Measurements from ENCODE around the gene FAM47C.
"Not testable (repeated sequence)": the region's sequence is repeated elsewhere in the genome, so short reads cannot be mapped to it uniquely, and the experiment has no call there.

FAM47C gene

DNA sequence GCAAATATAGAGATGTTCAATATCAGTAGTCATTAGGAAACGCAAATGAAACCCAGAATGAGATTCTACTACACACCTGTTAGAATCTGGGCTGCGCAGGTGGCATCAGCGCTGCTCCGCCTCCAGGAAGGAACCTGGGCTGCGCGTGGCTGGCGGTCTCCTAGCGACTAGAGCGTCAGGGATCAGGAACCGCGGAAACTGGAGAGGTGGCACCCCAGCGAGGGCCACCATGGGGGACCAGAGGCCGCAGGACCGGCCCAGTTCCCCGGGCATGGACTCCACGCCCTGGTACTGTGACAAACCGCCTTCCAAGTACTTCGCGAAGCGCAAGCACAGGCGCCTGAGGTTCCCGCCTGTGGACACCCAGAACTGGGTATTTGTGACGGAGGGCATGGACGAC lies at the start of gene FAM47C:
TSS of gene FAM47C (plus strand) at position 185 of the 400 bp plus-strand sequence. CDS start at position 230, 45 bp downstream.
- not testable (repeated sequence) for DNase-seq (ENCODE audit: low read depth in 2 of 2)

DNA sequence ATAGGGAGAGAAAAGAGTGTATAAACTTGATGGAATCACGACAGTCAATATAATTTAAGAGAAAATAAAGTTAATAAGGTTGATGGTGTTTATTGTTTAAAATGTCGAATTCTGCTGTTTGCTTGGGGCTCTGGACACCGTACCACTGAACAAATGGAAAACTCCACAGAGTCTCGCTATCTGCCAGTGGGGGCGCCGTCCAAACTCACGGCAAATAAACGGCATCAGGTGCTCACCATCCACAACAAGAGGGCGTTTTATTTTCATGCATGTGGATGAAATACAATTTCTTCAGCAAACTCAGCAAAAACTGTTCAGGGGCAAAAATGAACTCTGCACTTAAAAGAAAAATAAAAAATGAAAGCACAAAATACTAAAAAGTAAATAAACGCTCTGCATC lies 46.6 kb upstream of the FAM47C start:
- DNase-seq (ENCODE audit: low read depth in 2 of 2): no peak

DNA sequence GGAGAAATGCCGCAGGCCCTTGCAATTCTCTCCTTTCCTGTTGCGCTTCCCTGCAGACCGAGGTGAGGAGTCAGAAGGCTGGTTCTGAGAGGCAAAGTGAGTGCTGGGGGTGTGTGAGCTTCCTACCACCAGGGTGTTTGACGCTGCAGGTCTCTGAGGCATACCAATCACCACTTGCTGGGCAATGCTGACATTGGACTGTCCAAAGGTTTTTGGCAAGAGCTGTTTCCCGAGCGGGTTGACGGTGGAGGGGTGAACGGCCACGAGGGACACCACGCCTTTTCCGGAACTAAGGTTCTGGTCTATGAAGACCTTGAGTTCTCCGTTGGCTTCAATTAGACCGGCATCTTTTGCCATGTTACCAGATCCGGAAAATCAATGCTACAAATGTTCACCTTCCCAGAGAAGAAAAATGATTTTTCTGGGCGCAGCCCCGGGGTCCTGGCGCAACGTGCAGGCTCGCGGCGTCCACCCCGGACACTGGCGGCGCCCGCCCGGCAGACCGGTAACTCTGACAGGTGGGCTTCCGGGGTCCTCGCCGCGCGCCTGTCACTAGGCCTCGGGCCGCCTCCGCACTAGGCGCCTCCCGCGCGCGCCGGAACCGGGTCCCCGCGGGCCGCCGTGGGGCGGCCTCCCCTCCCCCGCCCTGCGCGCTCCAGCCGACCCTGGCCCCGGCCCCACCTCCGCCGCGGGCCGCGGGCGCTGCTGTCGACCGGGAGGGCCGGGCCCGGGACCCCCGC lies 44.9 kb upstream of the FAM47C start:
- DNase-seq (ENCODE audit: low read depth in 2 of 2): no peak

DNA sequence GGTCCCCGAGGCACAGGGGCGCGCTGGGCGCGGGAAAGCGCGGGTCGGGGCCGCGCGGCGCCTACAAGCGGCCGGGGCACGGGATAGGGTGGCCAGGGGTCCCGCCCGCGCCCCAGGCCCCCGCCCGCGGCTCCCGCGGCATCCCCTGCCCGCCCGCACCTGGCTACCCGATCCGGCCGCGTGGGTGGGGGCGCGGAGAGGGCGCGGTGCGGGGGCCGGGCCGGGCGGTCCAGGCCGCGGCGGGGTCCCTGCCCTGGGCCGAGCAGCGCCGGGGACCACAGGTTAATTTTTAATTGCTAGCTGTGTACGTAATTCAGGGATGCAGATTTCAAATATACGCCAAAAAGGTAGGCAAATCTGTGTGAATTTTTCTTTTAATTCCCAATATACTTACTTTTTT lies 44.3 kb upstream of the FAM47C start:
- no peak for DNase-seq (ENCODE audit: low read depth in 2 of 2)

GRCh38 chrX:36973575-36973974 lies 34.6 kb upstream of the FAM47C start:
- DNase-seq (ENCODE audit: low read depth in 2 of 2): no peak

GRCh38 chrX:36974911-36975310 lies 33.3 kb upstream of the FAM47C start:
- no peak for DNase-seq (ENCODE audit: low read depth in 2 of 2)

DNA sequence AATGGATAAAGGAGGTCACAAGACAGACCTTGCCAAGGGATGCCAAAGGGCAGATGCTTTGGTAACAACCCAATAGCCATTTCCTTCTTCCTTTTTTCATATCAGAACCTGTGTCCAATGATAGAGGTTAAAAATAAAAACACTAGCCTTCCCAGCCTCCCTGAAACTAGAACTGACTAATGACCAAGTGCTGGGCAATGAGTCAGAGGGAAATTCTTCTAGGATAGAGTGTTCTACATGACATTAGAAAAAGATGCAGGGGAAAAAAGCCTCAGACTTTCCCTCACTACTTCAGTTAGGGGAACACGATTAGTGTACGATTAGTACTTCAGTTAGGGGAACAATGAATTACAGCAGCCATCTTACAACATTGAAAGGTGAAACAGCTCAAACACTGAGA lies 29.3 kb upstream of the FAM47C start:
- no peak for DNase-seq (ENCODE audit: low read depth in 2 of 2)

DNA sequence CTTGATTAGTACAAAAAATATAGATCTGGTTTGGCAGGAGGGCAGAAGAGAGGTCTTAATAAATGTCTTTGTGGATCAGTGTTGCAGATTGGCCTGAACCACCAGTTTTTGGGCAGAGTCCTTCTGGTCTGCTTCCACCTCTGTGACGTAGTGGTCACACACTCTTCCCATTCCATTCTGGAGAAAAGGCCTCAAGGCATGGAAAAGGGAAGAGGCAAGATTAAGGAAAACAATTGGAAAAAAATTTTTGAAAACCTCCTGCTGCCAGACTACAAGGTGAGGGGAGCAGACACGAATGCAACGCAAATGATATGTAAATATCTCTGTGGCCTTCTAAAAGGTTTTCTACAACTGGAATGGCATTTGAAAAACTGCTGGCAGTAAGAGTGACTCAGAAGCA lies 24.3 kb upstream of the FAM47C start:
- no peak for DNase-seq (ENCODE audit: low read depth in 2 of 2)

DNA sequence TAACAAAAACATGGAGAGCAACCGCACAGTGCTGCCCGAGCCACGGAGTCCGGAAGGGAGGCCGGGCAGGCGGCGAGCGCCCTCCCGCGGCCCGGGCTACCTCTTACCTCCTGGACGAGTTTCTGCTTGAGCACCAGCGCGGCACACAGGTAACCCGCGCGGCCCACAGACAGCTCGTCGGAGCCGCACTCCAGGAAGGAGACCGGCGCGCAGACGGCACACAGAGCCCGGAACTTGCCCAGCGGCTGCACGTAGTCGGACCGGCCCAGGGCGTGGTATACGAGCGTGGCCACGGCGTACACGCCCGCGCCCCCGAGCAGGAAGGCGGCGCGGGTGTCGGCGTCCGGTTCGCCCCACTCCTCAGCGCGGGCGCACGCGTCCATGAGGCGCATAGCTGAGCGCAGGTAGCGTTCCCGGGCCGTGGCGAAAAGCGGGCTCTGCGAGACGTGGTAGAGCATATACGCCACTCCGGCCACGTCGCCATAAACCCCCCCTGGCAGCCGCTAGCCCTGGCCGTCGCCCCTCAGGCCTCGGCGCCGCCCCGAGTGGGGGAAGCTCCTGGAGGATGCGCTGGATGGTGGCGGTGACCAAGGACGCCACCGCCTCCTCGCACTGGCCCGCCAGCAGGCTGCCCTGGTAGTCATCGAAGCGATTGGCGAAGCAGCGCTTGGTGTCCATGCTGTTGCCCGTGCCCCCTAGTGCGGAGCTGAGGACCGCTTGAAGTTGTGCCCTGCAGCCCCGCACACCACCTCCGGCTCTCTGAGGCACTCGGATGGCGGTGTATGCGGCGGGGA lies 22.6 kb upstream of the FAM47C start:
- not testable (repeated sequence) for DNase-seq (ENCODE audit: low read depth in 2 of 2)

- no peak for DNase-seq (ENCODE audit: low read depth in 2 of 2)
These were observed 21.9 kb upstream of the FAM47C start for GRCh38 chrX:36986231-36986630.

- not testable (repeated sequence) for DNase-seq (ENCODE audit: low read depth in 2 of 2)
These were observed 21.0 kb upstream of the FAM47C start for GRCh38 chrX:36987212-36987611.

DNA sequence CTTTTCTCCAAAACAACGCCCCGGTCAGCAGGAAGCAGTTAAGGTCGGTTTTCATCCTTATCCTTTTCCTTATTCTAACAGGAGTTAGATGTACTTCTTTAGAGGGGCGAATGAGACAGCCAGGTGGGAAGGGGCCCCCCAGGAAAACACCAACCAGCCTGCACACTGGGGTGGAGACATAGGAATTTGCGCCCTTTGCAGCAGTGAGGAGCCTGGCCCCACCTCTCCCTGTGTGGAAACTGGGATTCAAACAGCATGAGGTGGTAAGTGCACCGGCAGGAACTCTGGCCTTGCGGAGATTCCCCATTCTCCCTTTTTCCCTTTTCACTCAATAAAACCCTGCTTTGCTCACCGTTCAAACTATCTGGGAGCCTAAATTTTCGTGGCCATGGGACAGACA lies 8.0 kb upstream of the FAM47C start:
- DNase-seq (ENCODE audit: low read depth in 2 of 2): no peak

- DNase-seq (ENCODE audit: low read depth in 2 of 2): no peak
These were observed 2.3 kb downstream of the FAM47C start for GRCh38 chrX:37010496-37010895.

GRCh38 chrX:37034260-37034659 lies 26.1 kb downstream of the FAM47C start:
- DNase-seq (ENCODE audit: low read depth in 2 of 2): not testable (repeated sequence)

DNA sequence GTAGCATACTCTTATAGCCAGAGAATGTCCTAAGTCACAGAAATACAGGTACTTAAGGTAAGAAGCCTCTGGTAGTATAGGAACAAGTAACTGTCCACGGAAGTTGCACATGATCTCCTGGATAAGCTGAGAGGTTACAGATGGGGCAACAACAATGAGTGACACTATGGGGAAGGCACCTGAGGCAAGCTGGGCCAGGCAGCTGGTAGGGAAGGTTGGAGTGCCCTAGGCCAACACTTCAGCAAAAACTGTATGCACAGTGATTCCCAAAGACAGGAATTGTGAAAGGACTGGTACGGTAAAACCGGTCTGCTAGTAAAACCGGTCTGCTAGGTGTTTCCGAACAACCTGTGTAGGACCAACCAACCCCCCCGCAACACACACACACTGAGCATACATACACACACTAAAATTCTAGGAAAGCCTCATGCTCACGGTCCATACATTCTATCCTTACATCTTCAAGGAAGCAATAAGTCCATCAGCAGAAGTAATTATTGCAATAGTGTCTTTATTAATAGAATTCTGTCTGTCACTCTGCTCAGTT lies 28.6 kb downstream of the FAM47C start:
- not testable (repeated sequence) for DNase-seq (ENCODE audit: low read depth in 2 of 2)

DNA sequence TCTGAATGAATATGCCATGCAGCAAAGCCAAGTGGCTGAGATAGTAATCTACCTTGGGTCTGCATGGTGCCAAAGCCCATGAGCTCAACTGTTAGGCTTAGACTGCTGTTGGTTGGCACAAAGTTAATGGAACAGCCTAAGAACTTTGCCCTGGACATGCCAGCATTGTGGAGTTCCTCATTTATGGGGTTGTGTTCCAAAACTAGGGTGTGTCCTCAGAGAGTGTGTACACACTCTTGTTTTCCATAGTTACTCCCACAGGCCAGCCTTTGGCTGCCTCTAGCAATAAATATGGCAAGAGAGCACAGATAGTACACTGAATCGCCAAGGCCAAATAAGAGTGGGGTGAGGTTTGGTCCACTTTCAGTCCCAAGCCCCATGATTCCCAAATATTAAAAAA lies 30.6 kb downstream of the FAM47C start:
- DNase-seq (ENCODE audit: low read depth in 2 of 2): not testable (repeated sequence)

GRCh38 chrX:37042956-37043885 lies 35.1 kb downstream of the FAM47C start:
- not testable (repeated sequence) for DNase-seq (ENCODE audit: low read depth in 2 of 2)

- no peak for DNase-seq (ENCODE audit: low read depth in 2 of 2)
These were observed 39.6 kb downstream of the FAM47C start for GRCh38 chrX:37047776-37048175.

GRCh38 chrX:37057572-37057971 lies 49.4 kb downstream of the FAM47C start:
- not testable (repeated sequence) for DNase-seq (ENCODE audit: low read depth in 2 of 2)

DNA sequence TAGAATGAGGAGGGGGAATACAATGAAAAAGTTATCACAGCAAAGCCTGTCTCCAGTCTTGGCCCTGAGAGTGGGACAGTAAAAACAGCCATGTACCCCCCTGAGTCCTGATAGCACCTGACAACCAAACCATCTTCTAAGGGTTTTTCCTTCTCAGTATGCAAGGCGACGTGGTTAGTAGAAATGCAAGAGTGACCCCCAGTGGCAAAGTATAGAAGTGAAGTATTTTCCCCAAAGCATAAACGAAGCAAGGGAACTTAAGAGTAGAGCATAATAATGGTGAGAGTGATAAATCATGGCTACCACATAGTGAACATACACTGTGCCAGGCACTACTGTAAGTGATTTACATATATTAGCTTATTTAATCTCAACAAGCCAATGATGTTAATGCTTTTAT lies 52.8 kb downstream of the FAM47C start:
- no peak for DNase-seq (ENCODE audit: low read depth in 2 of 2)
